K562 (cell line): ENCODE results near the gene SOBP.

Source experiments
- CTCF ChIP-seq, 3 experiments: IDR thresholded peaks in 2 of 3; conservative IDR thresholded peaks in 1 of 3; 2 replicates each; pipeline ENCODE4 v1.5.1; 2011 to 2012; ENCODE audit warnings: low read length in 3 of 3, mild to moderate bottlenecking in 3 of 3, control low read depth in 2 of 3, improper control_type of control experiment in 1 of 3, inconsistent platforms in 1 of 3, low read depth in 1 of 3, mixed read lengths in 1 of 3, moderate library complexity in 1 of 3; ENCODE audit not compliant: insufficient read depth in 2 of 3
- HMGXB4 ChIP-seq: sonication (generic); formaldehyde crosslinking; IDR thresholded peaks from 2 replicates; pipeline ENCODE4 v1.8.1; 2023; ENCODE audit warnings: mild to moderate bottlenecking, missing genetic modification reagents
- TCF7L2 ChIP-seq: fragments of 150-350 bp; IDR thresholded peaks from 2 replicates; pipeline ENCODE4 v1.6.1; 2016; ENCODE audit warnings: low read depth, mild to moderate bottlenecking, low read length, moderate library complexity

GRCh38 chr6:107691062-107691751 lies 201.3 kb downstream of the SOBP start:
- TF ChIP-seq HMGXB4 (CRISPR knock-in tag): no peak
- TF ChIP-seq TCF7L2: no peak
- TF ChIP-seq CTCF (IDR thresholded peaks at IDR 0.05 in 2 of 3, conservative IDR thresholded peaks at IDR 0.05 in 1 of 3; ENCODE audit: insufficient read depth in 2 of 3, low read depth in 1 of 3, low read length in 3 of 3): no peak
